ENCODE results near the gene DCLK1. TPM values are rescaled to one million over a fixed set of nuclear protein-coding genes. Genes with fewer than 3 reads are reported as not detected.
"Not testable (repeated sequence)": the region's sequence is repeated elsewhere in the genome, so short reads cannot be mapped to it uniquely, and the experiment has no call there.

The DCLK1 gene
- total and polyA plus RNA-seq, 10 donors: 2.0 to 22.1 (median 11.7) TPM

DNA sequence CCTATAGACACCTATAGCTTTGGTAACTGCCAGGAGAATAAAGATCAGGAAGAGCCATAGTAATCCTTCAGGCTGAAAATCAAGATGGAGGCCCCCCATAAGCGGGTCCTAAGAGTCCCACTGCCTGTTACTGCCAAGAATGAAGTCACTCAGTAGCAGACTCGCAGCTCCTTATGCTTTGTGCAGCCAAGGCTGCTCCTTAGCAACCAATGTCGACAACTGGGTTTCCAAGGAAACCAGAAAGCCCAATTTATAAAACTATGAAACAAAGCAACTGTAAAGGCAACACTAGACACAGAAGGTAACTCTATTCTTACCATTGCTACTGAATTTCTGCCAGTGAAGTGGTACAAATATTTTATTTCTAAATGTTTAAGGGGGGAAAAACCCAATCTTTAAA lies 56.5 kb downstream of the DCLK1 start:
- no peaks in the 10 kb centered on the region for H3K27me3 ChIP-seq (replicated peaks in 1 of 7)
- WGBS, 5 donors: 58 to 72% (median 71%) methylated on average over 3 of the region's 3 CpGs
- no peak for DNase-seq
- no peaks in the 10 kb centered on the region for H3K4me1 ChIP-seq
- H3K4me3 ChIP-seq: no peak overlapping the region
- TF ChIP-seq, protein P1, sequence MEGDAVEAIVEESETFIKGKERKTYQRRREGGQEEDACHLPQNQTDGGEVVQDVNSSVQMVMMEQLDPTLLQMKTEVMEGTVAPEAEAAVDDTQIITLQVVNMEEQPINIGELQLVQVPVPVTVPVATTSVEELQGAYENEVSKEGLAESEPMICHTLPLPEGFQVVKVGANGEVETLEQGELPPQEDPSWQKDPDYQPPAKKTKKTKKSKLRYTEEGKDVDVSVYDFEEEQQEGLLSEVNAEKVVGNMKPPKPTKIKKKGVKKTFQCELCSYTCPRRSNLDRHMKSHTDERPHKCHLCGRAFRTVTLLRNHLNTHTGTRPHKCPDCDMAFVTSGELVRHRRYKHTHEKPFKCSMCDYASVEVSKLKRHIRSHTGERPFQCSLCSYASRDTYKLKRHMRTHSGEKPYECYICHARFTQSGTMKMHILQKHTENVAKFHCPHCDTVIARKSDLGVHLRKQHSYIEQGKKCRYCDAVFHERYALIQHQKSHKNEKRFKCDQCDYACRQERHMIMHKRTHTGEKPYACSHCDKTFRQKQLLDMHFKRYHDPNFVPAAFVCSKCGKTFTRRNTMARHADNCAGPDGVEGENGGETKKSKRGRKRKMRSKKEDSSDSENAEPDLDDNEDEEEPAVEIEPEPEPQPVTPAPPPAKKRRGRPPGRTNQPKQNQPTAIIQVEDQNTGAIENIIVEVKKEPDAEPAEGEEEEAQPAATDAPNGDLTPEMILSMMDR (IDR thresholded peaks at IDR 0.05 in 8 of 11, conservative IDR thresholded peaks at IDR 0.05 in 3 of 11): no peak
- TF ChIP-seq POLR2A (IDR thresholded peaks at IDR 0.05) (no peak), POLR2AphosphoS5 (IDR thresholded peaks at IDR 0.05) (no peak)
- no peaks in the 10 kb centered on the region for H3K9me3 ChIP-seq
- no peaks in the 10 kb centered on the region for H3K36me3 ChIP-seq
- no peak overlapping the region for H3K27ac ChIP-seq
- intact Hi-C loops (cut with DNase I; ENCODE audit: low total_unique reads): no loop called here

DNA sequence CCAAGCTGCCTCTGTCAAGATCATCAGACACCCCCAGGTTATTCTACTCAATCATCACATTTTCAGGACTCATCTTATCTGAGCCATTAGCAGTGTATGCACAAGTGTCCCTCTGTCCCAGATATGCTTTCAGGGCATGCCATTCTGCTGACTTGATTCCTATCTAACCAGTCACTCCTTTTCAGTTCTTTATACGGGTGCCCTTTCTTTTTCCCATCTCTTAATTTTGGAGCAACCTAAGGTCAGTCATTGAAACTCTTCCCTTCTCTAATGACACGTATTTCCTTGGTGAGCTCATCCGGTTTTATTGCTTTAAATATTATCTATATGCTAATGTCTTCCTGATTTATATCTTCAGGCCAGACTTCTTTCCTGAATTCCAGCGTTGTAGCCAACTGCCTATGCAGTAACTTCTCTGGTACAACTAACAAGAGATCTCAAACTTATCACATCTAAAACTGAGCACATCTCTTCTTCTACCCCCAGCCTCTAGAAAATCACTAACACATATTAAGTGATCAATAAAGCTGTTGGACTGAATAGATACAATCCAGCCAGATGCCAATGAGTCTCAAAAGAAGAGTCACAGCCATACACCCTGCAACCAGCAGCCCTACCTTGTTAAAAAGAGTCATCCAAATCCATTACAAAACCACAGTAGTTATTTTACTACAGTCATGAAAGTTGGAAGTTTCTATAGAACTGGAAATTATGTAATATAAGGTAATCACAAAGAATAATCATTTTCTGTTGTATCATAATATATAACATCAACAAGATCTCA lies 58.8 kb downstream of the DCLK1 start:
- no peaks in the 10 kb centered on the region for H3K36me3 ChIP-seq
- no peak for TF ChIP-seq POLR2AphosphoS5 (IDR thresholded peaks at IDR 0.05)
- TF ChIP-seq, protein P1 (IDR thresholded peaks at IDR 0.05 in 8 of 11, conservative IDR thresholded peaks at IDR 0.05 in 3 of 11): no peak
- H3K9me3 ChIP-seq: no peaks in the 10 kb centered on the region
- no peaks in the 10 kb centered on the region for H3K4me1 ChIP-seq
- H3K4me3 ChIP-seq: no peak overlapping the region
- intact Hi-C loops (cut with DNase I; ENCODE audit: low total_unique reads): no loop called here
- no peak overlapping the region for H3K27ac ChIP-seq
- WGBS, 5 donors: 61 to 75% (median 71%) methylated on average over 4 of the region's 4 CpGs
- DNase-seq: no peak
- H3K27me3 ChIP-seq (replicated peaks in 1 of 7): no peaks in the 10 kb centered on the region

DNA sequence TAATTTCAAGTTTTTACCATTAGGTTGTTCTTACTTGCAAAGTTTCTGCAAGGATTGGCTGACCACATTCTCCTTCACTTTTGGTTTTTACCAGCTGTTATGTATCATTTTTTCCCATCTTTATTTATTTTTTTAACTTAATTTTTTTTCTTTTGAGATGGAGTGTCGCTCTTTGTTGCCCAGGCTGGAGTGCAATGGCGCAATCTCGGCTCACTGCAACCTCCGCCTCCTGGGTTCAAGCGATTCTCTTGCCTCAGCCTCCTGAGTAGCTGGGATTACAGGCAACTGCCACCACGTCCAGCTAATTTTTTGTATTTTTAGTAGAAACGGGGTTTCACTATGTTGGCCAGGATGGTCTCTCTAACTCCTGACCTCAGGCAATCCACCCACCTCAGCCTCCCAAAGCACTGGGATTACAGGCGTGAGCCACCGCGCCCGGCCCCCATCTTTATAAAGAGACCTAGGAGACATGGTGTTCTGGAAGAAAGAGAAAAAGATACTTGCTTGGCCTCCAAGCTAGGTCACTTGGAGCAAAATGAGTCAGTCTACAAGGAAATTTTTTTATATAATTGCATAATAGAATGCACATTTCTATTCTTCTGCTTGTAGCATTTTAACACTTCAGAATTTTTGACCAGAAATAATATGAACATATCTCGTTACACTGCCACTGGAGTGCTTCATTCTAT lies 60.5 kb downstream of the DCLK1 start:
- H3K27me3 ChIP-seq (replicated peaks in 1 of 7); H3K4me1 ChIP-seq; H3K9me3 ChIP-seq; H3K27ac ChIP-seq; H3K36me3 ChIP-seq; H3K4me3 ChIP-seq; DNase-seq; intact Hi-C loops (cut with DNase I; ENCODE audit: low total_unique reads): not testable (repeated sequence)
- 84 to 92% (median 89%) methylated on average over 12 of the region's 12 CpGs for WGBS, 5 donors

DNA sequence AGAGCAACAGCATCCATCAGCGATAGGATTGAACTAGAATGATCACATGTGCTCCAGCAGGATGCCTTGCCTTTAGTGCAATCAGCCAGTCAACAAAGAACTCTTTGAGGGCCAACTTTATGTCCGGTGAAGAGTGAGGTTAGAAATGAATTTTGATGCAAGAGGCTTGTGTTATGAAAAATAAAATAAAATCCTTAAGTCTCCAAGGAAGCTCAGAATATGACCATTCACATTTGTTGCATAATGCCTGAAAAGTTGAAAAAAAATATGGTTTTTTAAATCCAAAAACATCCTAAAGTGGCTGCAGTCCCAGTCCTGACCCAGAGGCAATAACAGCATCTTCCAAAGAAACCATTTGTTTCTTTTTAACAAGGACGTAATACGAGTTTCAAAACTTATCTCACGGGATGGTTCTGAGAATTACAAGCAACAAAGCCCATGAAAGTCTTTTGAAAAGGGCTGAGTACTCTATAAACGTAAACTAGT lies 61.3 kb downstream of the DCLK1 start:
- Histone ChIP-seq H3K4me1 (no peaks in the 10 kb centered on the region), H3K9me3 (no peaks in the 10 kb centered on the region), H3K27ac (no peak overlapping the region), H3K4me3 (no peak overlapping the region), H3K27me3 (replicated peaks in 1 of 7) (no peaks in the 10 kb centered on the region), H3K36me3 (no peaks in the 10 kb centered on the region)
- TF ChIP-seq, protein P1 (IDR thresholded peaks at IDR 0.05 in 8 of 11, conservative IDR thresholded peaks at IDR 0.05 in 3 of 11): no peak
- TF ChIP-seq POLR2A (IDR thresholded peaks at IDR 0.05): no peak
- no peak for TF ChIP-seq POLR2AphosphoS5 (IDR thresholded peaks at IDR 0.05)
- intact Hi-C loops (cut with DNase I; ENCODE audit: low total_unique reads): no loop called here
- DNase-seq: no peak
- WGBS, 5 donors: 64 to 85% (median 78%) methylated on average over 6 of the region's 6 CpGs

All from spleen (tissue), 11 donors.